ENCODE data around the gene CPEB4. TPM values are rescaled to one million over a fixed set of nuclear protein-coding genes. Genes with fewer than 3 reads are reported as not detected.

CPEB4 gene
- total RNA-seq, 1 experiment from 2014 or later, result 15.4 TPM

DNA sequence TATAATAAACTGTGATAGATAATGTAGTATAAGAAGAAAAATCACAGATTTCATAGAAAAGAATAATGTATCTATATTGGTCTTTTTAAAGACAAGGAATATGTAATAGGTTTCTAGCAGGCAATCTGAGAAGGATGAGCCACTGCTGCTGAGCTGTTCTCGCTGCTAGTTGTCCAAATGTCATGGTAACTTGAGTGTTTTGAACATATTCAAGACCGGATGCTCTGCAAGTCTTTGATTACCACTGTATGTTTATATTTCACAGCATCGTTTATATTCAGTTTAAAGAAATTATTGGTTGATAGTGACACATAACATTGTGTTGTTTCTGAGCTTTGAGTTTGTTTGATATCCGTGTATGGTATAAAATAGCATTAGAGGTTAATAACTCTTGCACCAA lies 110.4 kb downstream of the CPEB4 start:
- Histone ChIP-seq H3K4me1 (replicated peaks; ENCODE audit: insufficient read depth) (no peaks in the 10 kb centered on the region), H3K9me2 (ENCODE audit: insufficient read depth) (no peaks in the 10 kb centered on the region), H4K20me1 (ENCODE audit: insufficient read depth) (no peaks in the 10 kb centered on the region), H3K79me2 (ENCODE audit: low read depth) (no peaks in the 10 kb centered on the region), H3K27me3 (ENCODE audit: insufficient read depth, low read depth) (peaks cover 65% of the 10 kb centered on the region), H3K4me2 (no peak overlapping the region), H3K9me3 (ENCODE audit: insufficient read depth, low read depth) (no peaks in the 10 kb centered on the region), H3K4me3 (no peak overlapping the region), H3K27ac (no peak overlapping the region), H3K36me3 (ENCODE audit: low read depth) (no peaks in the 10 kb centered on the region), H3F3A (ENCODE audit: insufficient read depth, low read depth) (no peaks in the 10 kb centered on the region), H2AFZ (no peak overlapping the region)
- intact Hi-C loops (cut with micrococcal nuclease; ENCODE audit: unreplicated experiment), result no loop called here
- no peak for DNase-seq
- TF ChIP-seq, protein P1, sequence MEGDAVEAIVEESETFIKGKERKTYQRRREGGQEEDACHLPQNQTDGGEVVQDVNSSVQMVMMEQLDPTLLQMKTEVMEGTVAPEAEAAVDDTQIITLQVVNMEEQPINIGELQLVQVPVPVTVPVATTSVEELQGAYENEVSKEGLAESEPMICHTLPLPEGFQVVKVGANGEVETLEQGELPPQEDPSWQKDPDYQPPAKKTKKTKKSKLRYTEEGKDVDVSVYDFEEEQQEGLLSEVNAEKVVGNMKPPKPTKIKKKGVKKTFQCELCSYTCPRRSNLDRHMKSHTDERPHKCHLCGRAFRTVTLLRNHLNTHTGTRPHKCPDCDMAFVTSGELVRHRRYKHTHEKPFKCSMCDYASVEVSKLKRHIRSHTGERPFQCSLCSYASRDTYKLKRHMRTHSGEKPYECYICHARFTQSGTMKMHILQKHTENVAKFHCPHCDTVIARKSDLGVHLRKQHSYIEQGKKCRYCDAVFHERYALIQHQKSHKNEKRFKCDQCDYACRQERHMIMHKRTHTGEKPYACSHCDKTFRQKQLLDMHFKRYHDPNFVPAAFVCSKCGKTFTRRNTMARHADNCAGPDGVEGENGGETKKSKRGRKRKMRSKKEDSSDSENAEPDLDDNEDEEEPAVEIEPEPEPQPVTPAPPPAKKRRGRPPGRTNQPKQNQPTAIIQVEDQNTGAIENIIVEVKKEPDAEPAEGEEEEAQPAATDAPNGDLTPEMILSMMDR (conservative IDR thresholded peaks at IDR 0.05), result no peak
- TF ChIP-seq EZH2 (IDR thresholded peaks at IDR 0.05; ENCODE audit: low read depth), result no peak
- no TSS peak for BruUV-seq (replicated peaks)
- CTCF ChIA-PET, result no interaction called here
- POLR2A ChIA-PET (ENCODE audit: unreplicated experiment), result no interaction called here

DNA sequence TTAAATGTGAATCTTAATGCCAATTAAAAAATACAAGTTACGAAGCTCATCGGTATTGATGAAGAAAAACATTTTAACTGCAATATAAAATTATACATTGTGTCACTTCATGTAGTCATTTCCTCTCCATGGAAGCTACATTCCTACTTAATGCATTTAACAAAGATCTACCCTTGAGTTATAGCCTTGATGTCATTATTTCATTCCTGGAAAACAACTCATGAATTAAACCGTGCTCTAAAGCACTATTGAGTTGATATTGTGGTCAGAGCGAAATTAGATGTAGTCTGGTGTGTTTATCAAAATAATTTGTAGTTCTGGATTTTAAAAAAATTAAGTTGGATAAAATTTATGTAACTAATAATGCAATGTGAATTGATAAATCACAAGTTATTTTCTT lies 111.9 kb downstream of the CPEB4 start:
- H4K20me1 ChIP-seq (ENCODE audit: insufficient read depth), result no peaks in the 10 kb centered on the region
- TF ChIP-seq EZH2 (IDR thresholded peaks at IDR 0.05; ENCODE audit: low read depth), result no peak
- TF ChIP-seq, protein P1 (conservative IDR thresholded peaks at IDR 0.05), result no peak
- DNase-seq, result no peak
- no peaks in the 10 kb centered on the region for H3K9me3 ChIP-seq (ENCODE audit: insufficient read depth, low read depth)
- CTCF ChIA-PET, result no interaction called here
- no peaks in the 10 kb centered on the region for H3K36me3 ChIP-seq (ENCODE audit: low read depth)
- H3F3A ChIP-seq (ENCODE audit: insufficient read depth, low read depth), result no peaks in the 10 kb centered on the region
- no peak overlapping the region for H3K27ac ChIP-seq
- no peaks in the 10 kb centered on the region for H3K4me1 ChIP-seq (replicated peaks; ENCODE audit: insufficient read depth)
- no peak overlapping the region for H3K4me2 ChIP-seq
- intact Hi-C loops (cut with micrococcal nuclease; ENCODE audit: unreplicated experiment), result no loop called here
- no peaks in the 10 kb centered on the region for H3K79me2 ChIP-seq (ENCODE audit: low read depth)
- H3K9me2 ChIP-seq (ENCODE audit: insufficient read depth), result no peaks in the 10 kb centered on the region
- peaks cover 61% of the 10 kb centered on the region for H3K27me3 ChIP-seq (ENCODE audit: insufficient read depth, low read depth)
- no TSS peak for BruUV-seq (replicated peaks)
- POLR2A ChIA-PET (ENCODE audit: unreplicated experiment), result no interaction called here
- no peak overlapping the region for H2AFZ ChIP-seq
- no peak overlapping the region for H3K4me3 ChIP-seq

DNA sequence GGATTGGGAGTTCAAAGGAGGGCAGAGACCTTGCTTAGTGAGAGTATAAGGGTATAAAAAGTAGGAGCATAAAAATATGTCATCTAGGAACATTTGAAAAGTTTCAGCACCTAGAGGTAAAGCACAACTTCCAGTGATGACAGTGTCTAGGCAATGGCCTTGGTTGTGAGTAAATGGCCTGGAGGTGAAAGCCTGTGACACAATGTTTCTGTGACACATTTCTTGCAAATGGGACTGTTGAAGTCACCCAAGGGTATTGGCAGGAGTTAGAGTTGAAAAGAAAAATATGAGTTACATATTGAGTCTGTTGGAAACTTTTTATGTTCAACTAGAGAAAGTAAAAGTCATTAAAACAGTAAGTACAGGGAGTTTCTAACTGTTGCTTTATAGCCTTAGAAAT lies 115.6 kb downstream of the CPEB4 start:
- no peak for DNase-seq
- no TSS peak for BruUV-seq (replicated peaks)
- intact Hi-C loops (cut with micrococcal nuclease; ENCODE audit: unreplicated experiment), result no loop called here

More for the DNA sequence above, 115.6 kb downstream of the CPEB4 start:
- Histone ChIP-seq H3K27me3 (ENCODE audit: insufficient read depth, low read depth) (peaks cover 43% of the 10 kb centered on the region), H3K9me2 (ENCODE audit: insufficient read depth) (no peaks in the 10 kb centered on the region), H3K79me2 (ENCODE audit: low read depth) (no peaks in the 10 kb centered on the region), H3K36me3 (ENCODE audit: low read depth) (no peaks in the 10 kb centered on the region), H3K9me3 (ENCODE audit: insufficient read depth, low read depth) (0 out of 2 replicates have a peak, but pooled peaks cover 3% of the 10 kb centered on the region), H3K4me2 (no peak overlapping the region), H3K27ac (no peak overlapping the region), H2AFZ (no peak overlapping the region), H3F3A (ENCODE audit: insufficient read depth, low read depth) (no peaks in the 10 kb centered on the region), H3K4me3 (no peak overlapping the region), H4K20me1 (ENCODE audit: insufficient read depth) (no peaks in the 10 kb centered on the region), H3K4me1 (replicated peaks; ENCODE audit: insufficient read depth) (no peaks in the 10 kb centered on the region; the same call in 1 of the 2 replicates)
- ChIA-PET POLR2A (ENCODE audit: unreplicated experiment) (no interaction called here), CTCF (no interaction called here)
- no peak for TF ChIP-seq EZH2 (IDR thresholded peaks at IDR 0.05; ENCODE audit: low read depth)
- TF ChIP-seq, protein P1 (conservative IDR thresholded peaks at IDR 0.05), result no peak

Measured in PC-9 (cell line).